ENCODE data around the gene SH3TC2. TPM values are rescaled to one million over a fixed set of nuclear protein-coding genes. Genes with fewer than 3 reads are reported as not detected.

Gene SH3TC2
- total RNA-seq, 1 donor from 2014 or later = 1.4 TPM

GRCh38 chr5:148957591-148958202 is 105.2 kb downstream of the SH3TC2 start:
- peak; percentile 78 for ATAC-seq
- peaks cover 8% of the 10 kb centered on the region for H3K4me1 ChIP-seq
- H3K4me3 ChIP-seq = no peak overlapping the region
- no peaks in the 10 kb centered on the region for H3K9me3 ChIP-seq
- H3K27me3 ChIP-seq = no peaks in the 10 kb centered on the region
- H3K36me3 ChIP-seq = no peaks in the 10 kb centered on the region
- TF ChIP-seq CTCF (IDR thresholded peaks at IDR 0.05) = peak; percentile 89
- no peak overlapping the region for H3K27ac ChIP-seq
- intact Hi-C loops (cut with DNase I) = no loop called here
- no peak for DNase-seq

GRCh38 chr5:148956477-148957385 is 106.1 kb downstream of the SH3TC2 start:
- Histone ChIP-seq H3K4me3 (no peak overlapping the region), H3K4me1 (peaks cover 8% of the 10 kb centered on the region), H3K27me3 (no peaks in the 10 kb centered on the region), H3K9me3 (no peaks in the 10 kb centered on the region), H3K36me3 (no peaks in the 10 kb centered on the region), H3K27ac (no peak overlapping the region)
- TF ChIP-seq CTCF (IDR thresholded peaks at IDR 0.05) = no peak
- ATAC-seq = peak; percentile 91
- DNase-seq = no peak
- intact Hi-C loops (cut with DNase I) = no loop called here

Small RNA genes lying within 50 kb of the gene (microRNA-seq; reads per million reads assigned to microRNA genes)
- 5.6 reads per million, percentile 31 among the genes with 10 or more reads in this experiment for gene MIR584 (ENCODE audit: borderline microRNAs expressed)

Other genes with a start within 250 kb of the SH3TC2 start
- gene ADRB2, start 236.5 kb downstream of the SH3TC2 start, total RNA-seq = 28.0 TPM
- 31.9 TPM for gene ABLIM3, start 78.4 kb upstream of the SH3TC2 start, total RNA-seq
- 32.7 TPM for gene AFAP1L1, start 208.8 kb upstream of the SH3TC2 start, total RNA-seq

Data from upper lobe of right lung (tissue), 1 donor.